A673 (cell line): ENCODE data around the gene NLGN1.

Experiments
- EZH2 ChIP-seq: fragments of 200-600 bp; sonication (generic); IDR thresholded peaks from 2 replicates; pipeline ENCODE4 v1.6.1; 2017; ENCODE audit warnings: borderline replicate concordance, low read depth, mild to moderate bottlenecking, mixed read lengths, antibody characterized with exemption, low read length; ENCODE audit not compliant: poor library complexity, severe bottlenecking
- TF ChIP-seq, protein P1 (sequence below): fragments of 300-800, 200-600 bp; sonication (generic); conservative IDR thresholded peaks from 2 replicates; pipeline ENCODE4 v1.5.1; 2017; ENCODE audit warnings: low read depth, mild to moderate bottlenecking, antibody characterized with exemption, low read length, moderate library complexity, mixed read lengths

DNA sequence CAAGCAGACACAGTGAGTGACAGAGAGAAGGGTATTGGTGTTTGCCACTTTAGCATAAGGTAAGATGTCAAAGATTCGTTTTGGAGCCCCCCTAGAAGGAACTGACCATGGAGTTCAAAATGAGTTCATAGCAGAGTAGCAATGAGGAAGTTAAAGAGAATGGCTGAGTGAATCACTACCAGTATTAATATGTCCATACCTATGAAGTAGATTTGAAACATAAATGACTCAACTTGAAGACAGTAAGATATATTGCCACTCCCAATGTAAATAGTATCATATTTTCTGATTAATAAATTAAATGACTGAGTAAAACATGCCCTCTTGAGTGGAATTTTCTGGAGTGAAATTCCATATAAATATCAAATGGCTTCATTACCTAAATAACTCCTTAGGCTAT lies 675.1 kb downstream of the NLGN1 start:
- TF ChIP-seq, protein P1, sequence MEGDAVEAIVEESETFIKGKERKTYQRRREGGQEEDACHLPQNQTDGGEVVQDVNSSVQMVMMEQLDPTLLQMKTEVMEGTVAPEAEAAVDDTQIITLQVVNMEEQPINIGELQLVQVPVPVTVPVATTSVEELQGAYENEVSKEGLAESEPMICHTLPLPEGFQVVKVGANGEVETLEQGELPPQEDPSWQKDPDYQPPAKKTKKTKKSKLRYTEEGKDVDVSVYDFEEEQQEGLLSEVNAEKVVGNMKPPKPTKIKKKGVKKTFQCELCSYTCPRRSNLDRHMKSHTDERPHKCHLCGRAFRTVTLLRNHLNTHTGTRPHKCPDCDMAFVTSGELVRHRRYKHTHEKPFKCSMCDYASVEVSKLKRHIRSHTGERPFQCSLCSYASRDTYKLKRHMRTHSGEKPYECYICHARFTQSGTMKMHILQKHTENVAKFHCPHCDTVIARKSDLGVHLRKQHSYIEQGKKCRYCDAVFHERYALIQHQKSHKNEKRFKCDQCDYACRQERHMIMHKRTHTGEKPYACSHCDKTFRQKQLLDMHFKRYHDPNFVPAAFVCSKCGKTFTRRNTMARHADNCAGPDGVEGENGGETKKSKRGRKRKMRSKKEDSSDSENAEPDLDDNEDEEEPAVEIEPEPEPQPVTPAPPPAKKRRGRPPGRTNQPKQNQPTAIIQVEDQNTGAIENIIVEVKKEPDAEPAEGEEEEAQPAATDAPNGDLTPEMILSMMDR, result no peak
- TF ChIP-seq EZH2, result no peak
